ENCODE results near the gene DNAJC16.

The DNAJC16 gene

DNA sequence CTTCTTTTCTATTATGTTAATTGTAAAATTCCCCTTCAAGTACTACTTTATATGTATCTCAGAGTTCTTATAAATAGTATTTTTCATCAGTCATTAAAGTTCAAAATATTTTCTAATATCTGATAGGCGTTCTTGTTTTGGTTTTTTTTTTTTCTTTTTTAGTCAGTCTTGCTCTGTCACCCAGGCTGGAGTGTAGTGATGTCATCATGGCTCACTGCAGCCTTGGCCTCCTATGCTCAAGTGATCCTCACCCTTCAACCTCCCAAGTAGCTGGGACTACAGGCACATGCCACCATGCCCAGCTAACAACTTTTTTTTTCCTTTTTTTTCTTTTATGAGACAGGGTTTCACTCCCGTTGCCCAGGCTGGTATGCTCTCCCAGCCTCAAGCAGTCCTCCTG, 30.9 kb downstream of the DNAJC16 start:
- no peaks in the 10 kb centered on the region for H3K4me1 ChIP-seq (ENCODE audit: control insufficient read depth in 2 of 2, insufficient read depth in 1 of 2, low read depth in 1 of 2, low read length in 2 of 2)
- no peak overlapping the region for H3K4ac ChIP-seq (ENCODE audit: low read length)
- H3K9me3 ChIP-seq (replicated peaks in 1 of 2; ENCODE audit: control insufficient read depth in 2 of 2, insufficient read depth in 1 of 2, low read depth in 1 of 2, low read length in 2 of 2) = no peaks in the 10 kb centered on the region
- H3K18ac ChIP-seq (ENCODE audit: low read length) = no peak overlapping the region
- whole genome bisulfite sequencing, 2 donors (ENCODE audit: extremely low coverage in 2 of 2, insufficient read length in 2 of 2, insufficient replicate concordance in 1 of 2) = no CpG with 5 or more reads among the region's 2 CpGs
- no peak overlapping the region for H2BK12ac ChIP-seq (ENCODE audit: low read length)
- H3K23ac ChIP-seq (ENCODE audit: low read depth, low read length, poor library complexity) = no peak overlapping the region
- no peak overlapping the region for H2BK15ac ChIP-seq (ENCODE audit: low read length)
- no peaks in the 10 kb centered on the region for H3K27me3 ChIP-seq (ENCODE audit: control insufficient read depth in 3 of 3, insufficient read depth in 3 of 3, low read depth in 1 of 3, low read length in 3 of 3)
- H3K4me2 ChIP-seq (ENCODE audit: insufficient read depth, low read length, poor library complexity, severe bottlenecking) = no peak overlapping the region
- H2BK5ac ChIP-seq (ENCODE audit: low read length) = no peak overlapping the region
- H3K27ac ChIP-seq (replicated peaks; ENCODE audit: low read length) = no peak overlapping the region
- no peak overlapping the region for H4K91ac ChIP-seq (ENCODE audit: low read depth, low read length, poor library complexity)
- no peak overlapping the region for H4K8ac ChIP-seq (ENCODE audit: low read depth, low read length)
- H3K4me3 ChIP-seq (ENCODE audit: low read length in 2 of 2) = no peak overlapping the region
- no peak overlapping the region for H2AFZ ChIP-seq (ENCODE audit: low read length)
- H2AK5ac ChIP-seq (ENCODE audit: low read depth, low read length) = no peak overlapping the region
- H2BK120ac ChIP-seq (ENCODE audit: low read depth, low read length) = no peak overlapping the region
- no peak for DNase-seq (ENCODE audit: low spot score)
- H3K79me1 ChIP-seq (ENCODE audit: low read depth, low read length) = no peaks in the 10 kb centered on the region
- H3K14ac ChIP-seq (ENCODE audit: low read length) = no peak overlapping the region
- no peak overlapping the region for H3K9ac ChIP-seq (ENCODE audit: low read depth, low read length, poor library complexity)
- peaks cover 8 to 36% of the 10 kb centered on the region in 2 donors for H3K36me3 ChIP-seq (replicated peaks in 1 of 2; ENCODE audit: control insufficient read depth in 2 of 2, insufficient read depth in 2 of 2, low read length in 2 of 2)

DNA sequence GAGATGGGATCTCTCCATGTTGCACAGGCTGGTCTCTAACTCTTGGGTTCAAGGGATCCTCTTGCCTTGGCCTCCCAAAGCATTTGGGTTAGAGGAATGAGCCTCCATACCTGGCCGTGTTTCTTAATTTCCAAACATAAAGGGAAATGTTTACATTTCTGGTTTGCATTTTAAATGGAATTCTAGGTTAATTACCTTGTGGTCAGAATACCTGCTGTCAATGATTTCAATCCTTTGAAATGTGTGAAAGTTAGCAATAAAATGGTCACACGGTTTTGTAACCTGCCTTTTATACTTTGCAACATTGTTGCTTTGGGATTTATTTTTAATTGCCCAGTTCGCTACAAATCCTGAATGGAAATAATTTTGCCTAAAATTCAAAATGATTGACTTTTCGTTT, 31.9 kb downstream of the DNAJC16 start:
- peaks cover 10 to 43% of the 10 kb centered on the region in 2 donors for H3K36me3 ChIP-seq (replicated peaks in 1 of 2; ENCODE audit: control insufficient read depth in 2 of 2, insufficient read depth in 2 of 2, low read length in 2 of 2)
- no peak overlapping the region for H3K4me3 ChIP-seq (ENCODE audit: low read length in 2 of 2)
- no peaks in the 10 kb centered on the region for H3K9me3 ChIP-seq (replicated peaks in 1 of 2; ENCODE audit: control insufficient read depth in 2 of 2, insufficient read depth in 1 of 2, low read depth in 1 of 2, low read length in 2 of 2)
- no peak overlapping the region for H2AFZ ChIP-seq (ENCODE audit: low read length)
- no peak overlapping the region for H3K23ac ChIP-seq (ENCODE audit: low read depth, low read length, poor library complexity)
- H3K27me3 ChIP-seq (ENCODE audit: control insufficient read depth in 3 of 3, insufficient read depth in 3 of 3, low read depth in 1 of 3, low read length in 3 of 3) = no peaks in the 10 kb centered on the region
- no peak overlapping the region for H3K4me2 ChIP-seq (ENCODE audit: insufficient read depth, low read length, poor library complexity, severe bottlenecking)
- no peak for DNase-seq (ENCODE audit: low spot score)
- no peaks in the 10 kb centered on the region for H3K4me1 ChIP-seq (ENCODE audit: control insufficient read depth in 2 of 2, insufficient read depth in 1 of 2, low read depth in 1 of 2, low read length in 2 of 2)
- H2BK12ac ChIP-seq (ENCODE audit: low read length) = no peak overlapping the region
- no peaks in the 10 kb centered on the region for H3K79me1 ChIP-seq (ENCODE audit: low read depth, low read length)
- H4K8ac ChIP-seq (ENCODE audit: low read depth, low read length) = no peak overlapping the region
- no peak overlapping the region for H3K4ac ChIP-seq (ENCODE audit: low read length)
- H3K18ac ChIP-seq (ENCODE audit: low read length) = no peak overlapping the region
- no peak overlapping the region for H2BK5ac ChIP-seq (ENCODE audit: low read length)
- H2AK5ac ChIP-seq (ENCODE audit: low read depth, low read length) = no peak overlapping the region
- no peak overlapping the region for H3K27ac ChIP-seq (replicated peaks; ENCODE audit: low read length)
- no peak overlapping the region for H2BK15ac ChIP-seq (ENCODE audit: low read length)
- WGBS, 2 donors (ENCODE audit: extremely low coverage in 2 of 2, insufficient read length in 2 of 2, insufficient replicate concordance in 1 of 2) = 100% methylated on average over 1 of the region's 4 CpGs; no CpG with 5 or more reads in 1 of the 2 donors
- no peak overlapping the region for H3K9ac ChIP-seq (ENCODE audit: low read depth, low read length, poor library complexity)
- H4K91ac ChIP-seq (ENCODE audit: low read depth, low read length, poor library complexity) = no peak overlapping the region
- no peak overlapping the region for H2BK120ac ChIP-seq (ENCODE audit: low read depth, low read length)
- no peak overlapping the region for H3K14ac ChIP-seq (ENCODE audit: low read length)

DNA sequence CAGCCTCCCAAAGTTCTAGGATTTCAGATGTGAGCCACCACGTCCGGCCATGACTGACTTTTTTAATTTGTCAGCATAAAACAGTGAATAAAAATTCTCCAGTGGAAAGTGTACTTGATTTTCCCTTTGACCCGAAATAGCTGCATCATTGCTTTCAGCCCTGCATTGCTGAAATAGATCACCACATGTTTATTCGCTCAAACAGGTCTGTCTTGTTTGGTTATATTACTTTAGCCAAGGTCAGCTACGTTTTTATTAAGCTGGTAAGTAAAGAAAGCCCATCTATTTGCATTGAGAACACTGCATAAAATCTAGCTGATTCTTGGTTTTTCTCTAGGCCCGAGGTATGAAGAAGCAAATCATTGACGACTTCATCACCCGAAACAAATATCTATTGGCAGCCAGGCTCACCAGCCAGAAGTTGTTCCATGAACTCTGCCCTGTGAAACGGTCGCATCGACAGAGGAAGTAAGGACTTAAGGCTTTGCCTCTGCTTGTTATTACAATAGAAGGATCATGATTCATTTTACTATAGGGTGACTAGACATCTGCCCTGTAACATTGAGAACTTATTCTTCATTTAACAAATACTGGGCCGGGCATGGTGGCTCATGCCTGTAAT, 32.7 kb downstream of the DNAJC16 start:
- Histone ChIP-seq H3K4me1 (ENCODE audit: control insufficient read depth in 2 of 2, insufficient read depth in 1 of 2, low read depth in 1 of 2, low read length in 2 of 2) (no peaks in the 10 kb centered on the region), H4K8ac (ENCODE audit: low read depth, low read length) (no peak overlapping the region), H3K9ac (ENCODE audit: low read depth, low read length, poor library complexity) (no peak overlapping the region), H3K4me3 (ENCODE audit: low read length in 2 of 2) (no peak overlapping the region), H3K4me2 (ENCODE audit: insufficient read depth, low read length, poor library complexity, severe bottlenecking) (no peak overlapping the region), H3K27me3 (ENCODE audit: control insufficient read depth in 3 of 3, insufficient read depth in 3 of 3, low read depth in 1 of 3, low read length in 3 of 3) (no peaks in the 10 kb centered on the region), H2BK12ac (ENCODE audit: low read length) (no peak overlapping the region), H2AFZ (ENCODE audit: low read length) (no peak overlapping the region), H2BK120ac (ENCODE audit: low read depth, low read length) (no peak overlapping the region), H3K9me3 (replicated peaks in 1 of 2; ENCODE audit: control insufficient read depth in 2 of 2, insufficient read depth in 1 of 2, low read depth in 1 of 2, low read length in 2 of 2) (no peaks in the 10 kb centered on the region), H4K91ac (ENCODE audit: low read depth, low read length, poor library complexity) (no peak overlapping the region), H3K18ac (ENCODE audit: low read length) (no peak overlapping the region), H2BK5ac (ENCODE audit: low read length) (no peak overlapping the region), H3K79me1 (ENCODE audit: low read depth, low read length) (no peaks in the 10 kb centered on the region), H3K14ac (ENCODE audit: low read length) (no peak overlapping the region), H3K4ac (ENCODE audit: low read length) (no peak overlapping the region), H3K36me3 (replicated peaks in 1 of 2; ENCODE audit: control insufficient read depth in 2 of 2, insufficient read depth in 2 of 2, low read length in 2 of 2) (peaks cover 14 to 49% of the 10 kb centered on the region in 2 donors), H3K27ac (replicated peaks; ENCODE audit: low read length) (no peak overlapping the region), H2BK15ac (ENCODE audit: low read length) (no peak overlapping the region), H3K23ac (ENCODE audit: low read depth, low read length, poor library complexity) (no peak overlapping the region), H2AK5ac (ENCODE audit: low read depth, low read length) (no peak overlapping the region)
- no CpG with 5 or more reads among the region's 12 CpGs for WGBS, 2 donors (ENCODE audit: extremely low coverage in 2 of 2, insufficient read length in 2 of 2, insufficient replicate concordance in 1 of 2)
- no peak for DNase-seq (ENCODE audit: low spot score)

DNA sequence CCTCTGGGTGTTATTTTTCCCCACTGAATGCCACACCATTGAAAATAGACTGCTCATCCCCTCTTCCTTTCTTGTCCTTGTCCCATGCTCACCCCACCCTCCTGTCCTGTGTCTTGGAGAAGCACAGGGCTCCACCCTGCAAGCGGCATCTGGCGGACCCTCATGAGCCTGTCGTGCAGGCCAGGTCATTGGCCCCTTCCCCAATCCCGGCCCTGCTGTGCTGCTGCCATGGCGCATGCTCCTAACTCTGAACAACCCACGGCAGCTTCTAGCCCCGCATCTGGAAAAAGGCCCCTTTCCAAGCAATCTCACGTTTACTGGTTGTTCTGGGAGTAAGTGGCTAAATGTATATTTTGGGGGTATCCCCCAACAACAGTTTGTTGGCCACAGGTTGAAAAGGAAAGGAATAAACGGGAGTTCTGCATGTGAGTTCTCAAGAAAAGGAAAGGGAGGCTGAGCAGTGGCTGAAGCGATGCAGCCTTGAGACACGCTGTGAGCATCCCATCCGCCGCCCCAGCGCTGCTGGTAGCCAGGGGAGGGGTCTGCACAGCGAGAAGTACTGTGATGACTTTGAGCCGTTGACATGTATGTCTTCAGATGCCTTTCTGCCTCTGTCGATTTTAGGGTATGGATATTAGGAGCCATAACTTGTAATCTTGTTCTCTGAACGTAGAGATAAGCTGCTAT, 41.9 kb downstream of the DNAJC16 start:
- Histone ChIP-seq H4K91ac (ENCODE audit: low read depth, low read length, poor library complexity) (no peak overlapping the region), H3K4ac (ENCODE audit: low read length) (no peak overlapping the region), H2AK5ac (ENCODE audit: low read depth, low read length) (no peak overlapping the region), H3K27me3 (ENCODE audit: control insufficient read depth in 3 of 3, insufficient read depth in 3 of 3, low read depth in 1 of 3, low read length in 3 of 3) (no peaks in the 10 kb centered on the region), H3K23ac (ENCODE audit: low read depth, low read length, poor library complexity) (no peak overlapping the region), H2BK12ac (ENCODE audit: low read length) (no peak overlapping the region), H3K4me1 (ENCODE audit: control insufficient read depth in 2 of 2, insufficient read depth in 1 of 2, low read depth in 1 of 2, low read length in 2 of 2) (no peaks in the 10 kb centered on the region), H2BK5ac (ENCODE audit: low read length) (no peak overlapping the region), H3K9ac (ENCODE audit: low read depth, low read length, poor library complexity) (no peak overlapping the region), H3K36me3 (replicated peaks in 1 of 2; ENCODE audit: control insufficient read depth in 2 of 2, insufficient read depth in 2 of 2, low read length in 2 of 2) (peaks cover 29 to 81% of the 10 kb centered on the region in 2 donors), H2BK120ac (ENCODE audit: low read depth, low read length) (no peak overlapping the region), H3K18ac (ENCODE audit: low read length) (no peak overlapping the region), H3K9me3 (replicated peaks in 1 of 2; ENCODE audit: control insufficient read depth in 2 of 2, insufficient read depth in 1 of 2, low read depth in 1 of 2, low read length in 2 of 2) (no peaks in the 10 kb centered on the region), H2AFZ (ENCODE audit: low read length) (no peak overlapping the region), H3K27ac (replicated peaks; ENCODE audit: low read length) (no peak overlapping the region), H3K4me3 (ENCODE audit: low read length in 2 of 2) (no peak overlapping the region), H2BK15ac (ENCODE audit: low read length) (no peak overlapping the region), H3K14ac (ENCODE audit: low read length) (no peak overlapping the region), H3K79me1 (ENCODE audit: low read depth, low read length) (no peaks in the 10 kb centered on the region), H4K8ac (ENCODE audit: low read depth, low read length) (no peak overlapping the region), H3K4me2 (ENCODE audit: insufficient read depth, low read length, poor library complexity, severe bottlenecking) (no peak overlapping the region)
- no CpG with 5 or more reads among the region's 18 CpGs for WGBS, 2 donors (ENCODE audit: extremely low coverage in 2 of 2, insufficient read length in 2 of 2, insufficient replicate concordance in 1 of 2)
- no peak for DNase-seq (ENCODE audit: low spot score)

Data from neuronal stem cell (in vitro differentiated cells).